Effector memory CD4-positive, alpha-beta T cell (primary cell): ENCODE data around the gene CHMP3.

Source experiments
- DNase-seq, 3 donors: peaks; one replicate each; pipeline ENCODE4 v3.0.0-alpha.2; 2020
- H3K27ac ChIP-seq: 2 replicates; pipeline ENCODE4 v1.7.0; 2013; ENCODE audit warnings: mild to moderate bottlenecking, low read length, moderate library complexity; ENCODE audit not compliant: insufficient read depth, poor library complexity, severe bottlenecking
- H3K27me3 ChIP-seq: replicated peaks from 2 replicates; pipeline ENCODE4 v1.7.0; 2013; ENCODE audit warnings: mild to moderate bottlenecking, low read length; ENCODE audit not compliant: insufficient read depth, control insufficient read depth, poor library complexity, severe bottlenecking
- H3K36me3 ChIP-seq: 2 replicates; pipeline ENCODE4 v1.7.0; 2013; ENCODE audit warnings: mild to moderate bottlenecking, low read length, moderate library complexity; ENCODE audit not compliant: control insufficient read depth, insufficient read depth
- H3K4me1 ChIP-seq: 2 replicates; pipeline ENCODE4 v1.7.0; 2013; ENCODE audit warnings: low read length, mild to moderate bottlenecking; ENCODE audit not compliant: control insufficient read depth, insufficient read depth, poor library complexity, severe bottlenecking
- H3K4me3 ChIP-seq: 2 replicates; pipeline ENCODE4 v1.7.0; 2013; ENCODE audit warnings: low read length, low read depth, mild to moderate bottlenecking; ENCODE audit not compliant: insufficient read depth, poor library complexity, severe bottlenecking
- H3K9me3 ChIP-seq: 2 replicates; pipeline ENCODE4 v1.7.0; 2013; ENCODE audit warnings: mild to moderate bottlenecking, low read length, moderate library complexity; ENCODE audit not compliant: control insufficient read depth

Gene CHMP3

DNA sequence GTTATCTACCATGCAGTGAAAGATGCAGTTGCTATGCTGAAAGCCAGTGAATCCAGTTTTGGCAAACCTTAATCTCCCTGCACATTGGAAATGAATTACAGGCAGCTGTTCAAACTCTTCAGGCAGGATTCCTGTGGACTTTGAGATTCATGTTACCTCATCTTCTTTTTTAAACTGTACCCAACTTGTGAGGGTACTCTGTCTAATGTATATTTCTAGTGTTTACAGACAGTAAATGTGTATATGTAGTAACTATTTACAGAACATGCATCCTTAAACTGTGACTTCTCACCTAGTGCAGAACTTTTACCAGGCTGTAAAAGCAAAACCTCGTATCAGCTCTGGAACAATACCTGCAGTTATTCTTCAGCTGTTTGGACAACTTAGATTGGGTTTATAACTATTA is 71.2 kb downstream of the CHMP3 start:
- Histone ChIP-seq H3K27me3 (no peaks in the 10 kb centered on the region), H3K9me3 (no peaks in the 10 kb centered on the region), H3K27ac (no peak overlapping the region), H3K4me1 (no peaks in the 10 kb centered on the region), H3K4me3 (no peak overlapping the region), H3K36me3 (peaks cover 76% of the 10 kb centered on the region)
- DNase-seq: no peak

DNA sequence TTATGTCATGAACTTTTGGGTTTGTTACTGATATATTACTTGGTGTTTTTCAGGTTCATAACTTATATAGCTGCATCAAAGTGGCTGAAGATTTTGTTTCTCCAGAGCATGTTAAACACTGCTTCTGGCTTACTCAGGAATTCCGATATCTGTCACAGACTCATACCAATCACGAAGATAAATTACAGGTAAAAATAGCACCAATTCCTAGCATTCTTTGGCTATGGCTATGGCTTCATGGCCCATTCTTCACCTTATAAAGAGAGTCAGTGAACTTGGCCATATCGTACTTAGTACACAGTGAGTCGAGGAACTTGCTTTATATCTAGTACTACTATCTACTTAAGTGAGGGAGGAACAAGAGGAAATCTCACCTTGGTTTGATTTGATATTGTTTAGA is 72.2 kb downstream of the CHMP3 start:
- no peak for DNase-seq
- H3K4me1 ChIP-seq: no peaks in the 10 kb centered on the region
- no peak overlapping the region for H3K4me3 ChIP-seq
- no peaks in the 10 kb centered on the region for H3K27me3 ChIP-seq
- H3K9me3 ChIP-seq: no peaks in the 10 kb centered on the region
- peaks cover 81% of the 10 kb centered on the region for H3K36me3 ChIP-seq
- H3K27ac ChIP-seq: no peak overlapping the region

GRCh38 chr2:86490245-86490644 is 73.0 kb downstream of the CHMP3 start:
- H3K4me1 ChIP-seq: no peaks in the 10 kb centered on the region
- H3K27ac ChIP-seq: no peak overlapping the region
- no peak overlapping the region for H3K4me3 ChIP-seq
- no peak for DNase-seq
- H3K36me3 ChIP-seq: peaks cover 84% of the 10 kb centered on the region
- H3K27me3 ChIP-seq: no peaks in the 10 kb centered on the region
- H3K9me3 ChIP-seq: no peaks in the 10 kb centered on the region

DNA sequence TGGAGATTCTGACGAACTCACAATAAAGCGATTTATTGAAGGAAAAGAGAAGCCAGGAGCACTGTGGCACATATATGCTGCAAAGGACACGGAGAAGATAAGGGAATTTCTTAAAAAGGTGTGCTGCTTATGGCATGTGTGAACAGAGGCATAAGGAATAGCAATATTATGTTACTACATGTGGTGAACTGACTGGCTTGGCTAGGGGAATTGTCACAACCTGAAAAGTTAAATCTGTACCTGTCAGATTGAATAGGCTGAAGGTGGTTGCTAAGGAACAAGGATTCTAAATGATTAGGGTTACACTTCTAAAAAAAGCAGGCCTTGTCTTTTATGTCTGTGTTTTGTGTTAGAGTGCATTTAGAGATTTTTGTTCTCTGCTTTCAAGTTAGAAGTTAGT is 73.7 kb downstream of the CHMP3 start:
- no peaks in the 10 kb centered on the region for H3K9me3 ChIP-seq
- no peak for DNase-seq
- H3K27me3 ChIP-seq: no peaks in the 10 kb centered on the region
- no peaks in the 10 kb centered on the region for H3K4me1 ChIP-seq
- H3K36me3 ChIP-seq: peaks cover 91% of the 10 kb centered on the region
- H3K4me3 ChIP-seq: no peak overlapping the region
- no peak overlapping the region for H3K27ac ChIP-seq

- H3K27me3 ChIP-seq: no peaks in the 10 kb centered on the region
- H3K4me1 ChIP-seq: no peaks in the 10 kb centered on the region
- H3K9me3 ChIP-seq: no peaks in the 10 kb centered on the region
- H3K4me3 ChIP-seq: no peak overlapping the region
- H3K36me3 ChIP-seq: peaks cover 93% of the 10 kb centered on the region
- no peak overlapping the region for H3K27ac ChIP-seq
- DNase-seq: no peak
Measured at GRCh38 chr2:86488561-86489250, 74.5 kb downstream of the CHMP3 start.

GRCh38 chr2:86487062-86487461 is 76.2 kb downstream of the CHMP3 start:
- Histone ChIP-seq H3K4me3 (no peak overlapping the region), H3K9me3 (no peaks in the 10 kb centered on the region), H3K27me3 (no peaks in the 10 kb centered on the region), H3K36me3 (peaks cover 95% of the 10 kb centered on the region), H3K27ac (no peak overlapping the region), H3K4me1 (no peaks in the 10 kb centered on the region)
- DNase-seq: no peak

- no peak overlapping the region for H3K4me3 ChIP-seq
- no peaks in the 10 kb centered on the region for H3K4me1 ChIP-seq
- no peak overlapping the region for H3K27ac ChIP-seq
- H3K27me3 ChIP-seq: no peaks in the 10 kb centered on the region
- no peak for DNase-seq
- H3K36me3 ChIP-seq: peaks cover 95% of the 10 kb centered on the region
- H3K9me3 ChIP-seq: no peaks in the 10 kb centered on the region
Measured at GRCh38 chr2:86485802-86486201, 77.4 kb downstream of the CHMP3 start.

- Histone ChIP-seq H3K36me3 (peaks cover 95% of the 10 kb centered on the region), H3K27ac (no peak overlapping the region), H3K4me3 (no peak overlapping the region), H3K27me3 (no peaks in the 10 kb centered on the region), H3K4me1 (no peaks in the 10 kb centered on the region), H3K9me3 (no peaks in the 10 kb centered on the region)
- no peak for DNase-seq
Measured at GRCh38 chr2:86485103-86485502, 78.1 kb downstream of the CHMP3 start.

GRCh38 chr2:86484385-86484784 is 78.9 kb downstream of the CHMP3 start:
- no peaks in the 10 kb centered on the region for H3K9me3 ChIP-seq
- H3K27ac ChIP-seq: no peak overlapping the region
- DNase-seq: no peak
- H3K4me3 ChIP-seq: no peak overlapping the region
- peaks cover 94% of the 10 kb centered on the region for H3K36me3 ChIP-seq
- H3K4me1 ChIP-seq: no peaks in the 10 kb centered on the region
- H3K27me3 ChIP-seq: no peaks in the 10 kb centered on the region

GRCh38 chr2:86482034-86482433 is 81.2 kb downstream of the CHMP3 start:
- Histone ChIP-seq H3K36me3 (peaks cover 96% of the 10 kb centered on the region), H3K27ac (no peak overlapping the region), H3K4me3 (no peak overlapping the region), H3K4me1 (no peaks in the 10 kb centered on the region), H3K9me3 (no peaks in the 10 kb centered on the region), H3K27me3 (no peaks in the 10 kb centered on the region)
- no peak for DNase-seq
